PFSK-1 (cell line): ENCODE results near the gene CACNA2D4.

Source experiments
- FOXP2 ChIP-seq: optimal IDR thresholded peaks from 2 replicates; pipeline ENCODE3; 2011; ENCODE audit warnings: borderline replicate concordance, control low read depth, inconsistent platforms; ENCODE audit not compliant: insufficient read depth; ENCODE audit errors: extremely low read length, extremely low read depth
- POLR2AphosphoS5 ChIP-seq: IDR thresholded peaks from 2 replicates; pipeline ENCODE4 v1.6.1; 2012; ENCODE audit warnings: low read depth, mild to moderate bottlenecking, control low read depth, low read length, moderate library complexity
- REST ChIP-seq, 2 experiments: IDR thresholded peaks; 2 replicates each; pipeline versions ENCODE4 v1.6.1 to v1.8.0; 2011 to 2012; ENCODE audit warnings: low read depth in 2 of 2, low read length in 2 of 2, control low read depth in 1 of 2, inconsistent platforms in 1 of 2, mild to moderate bottlenecking in 1 of 2, moderate library complexity in 1 of 2; ENCODE audit not compliant: insufficient read depth in 1 of 2
- SIN3A ChIP-seq: IDR thresholded peaks from 2 replicates; pipeline ENCODE4 v1.6.1; 2012; ENCODE audit warnings: mild to moderate bottlenecking, low read length, moderate library complexity, borderline replicate concordance; ENCODE audit not compliant: insufficient read depth
- TAF1 ChIP-seq: IDR thresholded peaks from 2 replicates; pipeline ENCODE4 v1.6.1; 2012; ENCODE audit warnings: low read length, control low read depth, borderline replicate concordance; ENCODE audit not compliant: insufficient read depth

The CACNA2D4 gene

GRCh38 chr12:1857086-1857485 is 61.4 kb downstream of the CACNA2D4 start:
- TF ChIP-seq POLR2AphosphoS5 (no peak), REST (IDR thresholded peaks at IDR 0.05; ENCODE audit: insufficient read depth in 1 of 2, low read depth in 2 of 2, low read length in 2 of 2) (no peak), TAF1 (no peak), FOXP2 (no peak), SIN3A (no peak)

GRCh38 chr12:1855241-1855640 is 63.2 kb downstream of the CACNA2D4 start:
- TF ChIP-seq TAF1 = no peak
- no peak for TF ChIP-seq REST (IDR thresholded peaks at IDR 0.05; ENCODE audit: insufficient read depth in 1 of 2, low read depth in 2 of 2, low read length in 2 of 2)
- no peak for TF ChIP-seq SIN3A
- TF ChIP-seq POLR2AphosphoS5 = no peak
- TF ChIP-seq FOXP2 = no peak

GRCh38 chr12:1853716-1854115 is 64.7 kb downstream of the CACNA2D4 start:
- TF ChIP-seq REST (IDR thresholded peaks at IDR 0.05; ENCODE audit: insufficient read depth in 1 of 2, low read depth in 2 of 2, low read length in 2 of 2) (no peak), SIN3A (no peak), FOXP2 (no peak), POLR2AphosphoS5 (no peak)

GRCh38 chr12:1852076-1852475 is 66.4 kb downstream of the CACNA2D4 start:
- no peak for TF ChIP-seq POLR2AphosphoS5
- no peak for TF ChIP-seq TAF1
- TF ChIP-seq SIN3A = no peak
- no peak for TF ChIP-seq REST (IDR thresholded peaks at IDR 0.05; ENCODE audit: insufficient read depth in 1 of 2, low read depth in 2 of 2, low read length in 2 of 2)
- TF ChIP-seq FOXP2 = no peak

- TF ChIP-seq SIN3A (no peak), POLR2AphosphoS5 (no peak), REST (IDR thresholded peaks at IDR 0.05; ENCODE audit: insufficient read depth in 1 of 2, low read depth in 2 of 2, low read length in 2 of 2) (no peak), TAF1 (no peak), FOXP2 (no peak)
Measured at GRCh38 chr12:1851151-1851701, 67.2 kb downstream of the CACNA2D4 start.
